Measurements from ENCODE around the gene IFNW1. TPM values are rescaled to one million over a fixed set of nuclear protein-coding genes. Genes with fewer than 3 reads are reported as not detected.
"Not testable (repeated sequence)": the region's sequence is repeated elsewhere in the genome, so short reads cannot be mapped to it uniquely, and the experiment has no call there.

The IFNW1 gene
- total RNA-seq, 1 donor from 2014 or later, result not detected

DNA sequence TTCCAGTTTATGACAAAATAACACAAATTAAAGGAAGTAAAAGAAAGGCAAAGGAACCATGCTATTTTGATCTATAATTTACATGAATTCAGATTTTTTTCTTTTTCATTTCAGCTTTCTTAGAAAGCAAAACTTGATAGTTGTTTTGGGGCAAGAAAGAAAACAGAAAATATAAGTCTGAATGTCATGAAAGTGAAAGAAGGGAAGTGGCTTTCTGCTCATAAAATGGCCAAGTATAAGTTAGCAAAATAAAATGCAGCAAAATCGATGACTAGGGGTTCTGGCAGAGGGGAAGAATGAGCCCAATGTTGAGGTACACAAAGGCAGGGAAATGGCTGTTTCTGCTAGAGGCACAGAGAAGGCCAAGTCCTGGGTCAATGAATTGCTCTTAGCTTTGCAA, 3.0 kb upstream of the IFNW1 start:
- DNase-seq, result no peak
- peaks cover 10% of the 10 kb centered on the region for H3K9me3 ChIP-seq (replicated peaks)
- no peak overlapping the region for H3K27ac ChIP-seq (replicated peaks)
- H3K27me3 ChIP-seq (ENCODE audit: low read depth), result no peaks in the 10 kb centered on the region
- TF ChIP-seq, protein P1, sequence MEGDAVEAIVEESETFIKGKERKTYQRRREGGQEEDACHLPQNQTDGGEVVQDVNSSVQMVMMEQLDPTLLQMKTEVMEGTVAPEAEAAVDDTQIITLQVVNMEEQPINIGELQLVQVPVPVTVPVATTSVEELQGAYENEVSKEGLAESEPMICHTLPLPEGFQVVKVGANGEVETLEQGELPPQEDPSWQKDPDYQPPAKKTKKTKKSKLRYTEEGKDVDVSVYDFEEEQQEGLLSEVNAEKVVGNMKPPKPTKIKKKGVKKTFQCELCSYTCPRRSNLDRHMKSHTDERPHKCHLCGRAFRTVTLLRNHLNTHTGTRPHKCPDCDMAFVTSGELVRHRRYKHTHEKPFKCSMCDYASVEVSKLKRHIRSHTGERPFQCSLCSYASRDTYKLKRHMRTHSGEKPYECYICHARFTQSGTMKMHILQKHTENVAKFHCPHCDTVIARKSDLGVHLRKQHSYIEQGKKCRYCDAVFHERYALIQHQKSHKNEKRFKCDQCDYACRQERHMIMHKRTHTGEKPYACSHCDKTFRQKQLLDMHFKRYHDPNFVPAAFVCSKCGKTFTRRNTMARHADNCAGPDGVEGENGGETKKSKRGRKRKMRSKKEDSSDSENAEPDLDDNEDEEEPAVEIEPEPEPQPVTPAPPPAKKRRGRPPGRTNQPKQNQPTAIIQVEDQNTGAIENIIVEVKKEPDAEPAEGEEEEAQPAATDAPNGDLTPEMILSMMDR (IDR thresholded peaks at IDR 0.05; ENCODE audit: borderline replicate concordance), result no peak
- H3K4me3 ChIP-seq, result no peak overlapping the region
- H3K36me3 ChIP-seq, result no peaks in the 10 kb centered on the region
- intact Hi-C loops (cut with micrococcal nuclease), result no loop called here
- no peaks in the 10 kb centered on the region for H3K4me1 ChIP-seq

DNA sequence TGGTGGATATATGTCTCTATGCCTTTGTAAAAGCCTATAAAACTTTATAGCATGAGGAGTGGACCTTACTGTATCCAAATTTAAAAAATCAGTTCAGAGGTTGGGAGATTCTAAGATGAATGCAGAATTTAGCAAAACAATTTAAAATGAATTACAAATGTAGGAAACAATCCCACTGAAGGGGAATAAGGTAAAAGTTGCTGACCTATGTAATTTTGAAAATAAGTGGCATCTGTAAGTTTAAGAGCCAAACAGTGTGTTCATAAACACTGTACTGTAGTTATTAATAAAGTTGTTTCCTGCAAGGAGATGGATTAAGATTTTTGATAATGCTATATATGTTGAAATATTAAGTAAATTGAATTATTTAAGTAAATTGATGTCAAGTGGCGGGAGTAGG, 4.6 kb downstream of the IFNW1 start:
- no peaks in the 10 kb centered on the region for H3K4me1 ChIP-seq
- H3K27ac ChIP-seq (replicated peaks), result no peak overlapping the region
- H3K9me3 ChIP-seq (replicated peaks), result no peaks in the 10 kb centered on the region
- TF ChIP-seq, protein P1 (IDR thresholded peaks at IDR 0.05; ENCODE audit: borderline replicate concordance), result no peak
- H3K4me3 ChIP-seq, result no peak overlapping the region
- intact Hi-C loops (cut with micrococcal nuclease), result no loop called here
- no peaks in the 10 kb centered on the region for H3K36me3 ChIP-seq
- no peak for DNase-seq
- H3K27me3 ChIP-seq (ENCODE audit: low read depth), result no peaks in the 10 kb centered on the region

- Histone ChIP-seq H3K9me3 (replicated peaks) (no peaks in the 10 kb centered on the region), H3K36me3 (no peaks in the 10 kb centered on the region), H3K4me1 (no peaks in the 10 kb centered on the region), H3K27ac (replicated peaks) (no peak overlapping the region), H3K4me3 (no peak overlapping the region), H3K27me3 (ENCODE audit: low read depth) (no peaks in the 10 kb centered on the region)
- TF ChIP-seq, protein P1 (IDR thresholded peaks at IDR 0.05; ENCODE audit: borderline replicate concordance), result no peak
- DNase-seq, result no peak
- intact Hi-C loops (cut with micrococcal nuclease), result no loop called here
Measured at GRCh38 chr9:21135736-21136135, 5.9 kb downstream of the IFNW1 start.

DNA sequence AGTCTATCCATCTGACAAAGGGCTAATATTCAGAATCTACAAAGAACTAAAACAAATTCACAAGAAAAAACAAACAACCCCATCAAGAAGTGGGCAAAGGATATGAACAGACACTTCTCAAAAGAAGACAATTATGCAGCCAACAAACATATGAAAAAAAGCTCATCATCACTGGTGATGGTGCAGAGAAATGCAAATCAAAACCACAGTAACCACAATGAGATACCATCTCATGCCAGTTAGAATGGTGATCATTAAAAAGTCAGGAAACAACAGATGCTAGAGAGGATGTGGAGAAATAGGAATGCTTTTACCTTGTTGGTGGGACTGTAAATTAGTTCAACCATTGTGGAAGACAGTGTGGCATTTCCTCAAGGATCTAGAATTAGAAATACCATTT, 13.4 kb downstream of the IFNW1 start:
- H3K4me3 ChIP-seq; H3K36me3 ChIP-seq; intact Hi-C loops (cut with micrococcal nuclease); H3K27me3 ChIP-seq (ENCODE audit: low read depth); H3K9me3 ChIP-seq (replicated peaks); H3K27ac ChIP-seq (replicated peaks); H3K4me1 ChIP-seq; DNase-seq: not testable (repeated sequence)

DNA sequence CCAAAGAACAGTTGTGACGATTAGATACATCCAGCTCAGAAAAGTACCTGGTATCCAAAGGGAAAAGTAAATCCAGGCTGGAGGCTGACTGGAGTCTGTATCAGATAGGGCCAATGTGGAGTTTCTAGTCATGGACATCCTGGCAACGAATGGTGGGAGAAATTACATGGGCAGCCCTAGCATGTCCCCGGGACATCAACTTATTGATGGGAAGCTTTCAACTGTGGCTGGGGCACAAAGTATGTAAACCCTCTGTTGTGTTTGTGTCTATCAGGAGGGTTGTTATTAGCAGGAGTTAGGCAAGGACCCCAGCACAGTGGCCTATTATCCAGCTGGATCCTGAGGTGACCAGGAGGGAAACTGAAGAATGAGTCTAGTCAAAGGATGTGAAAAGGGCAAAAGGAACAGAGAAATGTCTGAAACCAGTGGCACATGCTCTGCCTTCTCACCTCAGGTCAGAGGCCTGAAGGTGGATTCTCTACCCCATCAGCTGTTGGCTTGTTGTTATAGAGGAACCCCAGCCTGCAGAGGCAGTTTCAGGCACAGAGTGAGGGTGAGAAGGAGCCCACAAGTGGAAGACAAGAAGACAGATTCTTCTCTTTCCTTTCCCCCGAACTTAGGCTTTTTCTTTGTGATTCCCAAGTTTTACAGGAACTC, 19.9 kb downstream of the IFNW1 start:
- TF ChIP-seq, protein P1 (IDR thresholded peaks at IDR 0.05; ENCODE audit: borderline replicate concordance), result no peak

GRCh38 chr9:21121079-21121478, 20.6 kb downstream of the IFNW1 start:
- TF ChIP-seq, protein P1 (IDR thresholded peaks at IDR 0.05; ENCODE audit: borderline replicate concordance), result no peak
- Histone ChIP-seq H3K27ac (replicated peaks) (no peak overlapping the region), H3K9me3 (replicated peaks) (no peaks in the 10 kb centered on the region), H3K4me1 (no peaks in the 10 kb centered on the region), H3K27me3 (ENCODE audit: low read depth) (no peaks in the 10 kb centered on the region), H3K4me3 (no peak overlapping the region), H3K36me3 (no peaks in the 10 kb centered on the region)
- DNase-seq, result no peak
- intact Hi-C loops (cut with micrococcal nuclease), result no loop called here

More for the DNA sequence above, 19.9 kb downstream of the IFNW1 start:
- H3K36me3 ChIP-seq, result no peaks in the 10 kb centered on the region
- intact Hi-C loops (cut with micrococcal nuclease), result no loop called here
- no peak overlapping the region for H3K27ac ChIP-seq (replicated peaks)
- H3K9me3 ChIP-seq (replicated peaks), result no peaks in the 10 kb centered on the region
- no peak overlapping the region for H3K4me3 ChIP-seq
- no peak for DNase-seq
- no peaks in the 10 kb centered on the region for H3K27me3 ChIP-seq (ENCODE audit: low read depth)
- no peaks in the 10 kb centered on the region for H3K4me1 ChIP-seq

All from left ventricle myocardium inferior (tissue), 1 donor.